Upper lobe of left lung (tissue), 4 donors: ENCODE results near the gene GALNT15.

Experiments used
- EP300 ChIP-seq, 4 donors: sonication (generic); formaldehyde crosslinking; IDR thresholded peaks; one replicate each; pipeline ENCODE4 v1.5.1; 2017; ENCODE audit warnings: antibody characterized with exemption in 4 of 4, control low read depth in 2 of 4
- POLR2A ChIP-seq, 4 donors: fragments of 450-650 bp; IDR thresholded peaks; one replicate each; pipeline ENCODE4 v1.5.1; 2016 to 2017; ENCODE audit warnings: antibody characterized with exemption in 4 of 4, mild to moderate bottlenecking in 2 of 4
- TF ChIP-seq, protein P1 (sequence below), 6 experiments: fragments of 450-650 bp in 4 of 6; fragments of 200-600 bp in 2 of 6; sonication (generic) in 2 of 6; IDR thresholded peaks; one replicate each; pipeline ENCODE4 v1.5.1; 2016 to 2019; ENCODE audit warnings: antibody characterized with exemption in 6 of 6

DNA sequence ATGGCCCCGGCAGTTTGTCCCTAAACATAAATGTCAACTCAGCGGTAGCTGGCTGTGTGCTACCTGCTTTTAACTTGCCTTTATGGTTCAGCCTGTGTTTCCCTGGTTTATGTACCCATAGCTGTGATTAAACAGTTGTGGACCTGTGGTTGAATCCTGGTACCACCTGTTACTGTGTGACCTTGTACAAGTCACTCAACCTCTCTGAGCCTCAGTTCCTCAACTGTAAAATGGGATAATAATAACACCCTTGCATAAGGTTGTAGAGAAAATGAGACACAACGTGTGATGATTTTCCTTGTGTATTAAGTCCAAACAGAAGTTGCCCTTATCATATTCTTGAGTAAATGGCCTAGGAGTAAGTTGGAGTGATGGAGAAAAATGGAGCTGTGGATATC is 6.3 kb downstream of the GALNT15 start:
- TF ChIP-seq, protein P1, sequence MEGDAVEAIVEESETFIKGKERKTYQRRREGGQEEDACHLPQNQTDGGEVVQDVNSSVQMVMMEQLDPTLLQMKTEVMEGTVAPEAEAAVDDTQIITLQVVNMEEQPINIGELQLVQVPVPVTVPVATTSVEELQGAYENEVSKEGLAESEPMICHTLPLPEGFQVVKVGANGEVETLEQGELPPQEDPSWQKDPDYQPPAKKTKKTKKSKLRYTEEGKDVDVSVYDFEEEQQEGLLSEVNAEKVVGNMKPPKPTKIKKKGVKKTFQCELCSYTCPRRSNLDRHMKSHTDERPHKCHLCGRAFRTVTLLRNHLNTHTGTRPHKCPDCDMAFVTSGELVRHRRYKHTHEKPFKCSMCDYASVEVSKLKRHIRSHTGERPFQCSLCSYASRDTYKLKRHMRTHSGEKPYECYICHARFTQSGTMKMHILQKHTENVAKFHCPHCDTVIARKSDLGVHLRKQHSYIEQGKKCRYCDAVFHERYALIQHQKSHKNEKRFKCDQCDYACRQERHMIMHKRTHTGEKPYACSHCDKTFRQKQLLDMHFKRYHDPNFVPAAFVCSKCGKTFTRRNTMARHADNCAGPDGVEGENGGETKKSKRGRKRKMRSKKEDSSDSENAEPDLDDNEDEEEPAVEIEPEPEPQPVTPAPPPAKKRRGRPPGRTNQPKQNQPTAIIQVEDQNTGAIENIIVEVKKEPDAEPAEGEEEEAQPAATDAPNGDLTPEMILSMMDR (IDR thresholded peaks at IDR 0.05), result no peak
- TF ChIP-seq POLR2A (IDR thresholded peaks at IDR 0.05) (no peak), EP300 (IDR thresholded peaks at IDR 0.05) (no peak)
